Kidney capillary endothelial cell (primary cell): ENCODE data around the gene PAGE4.

ENCODE experiments used
- DNase-seq: peaks from one replicate; pipeline ENCODE4 v3.0.0-alpha.2; 2018; ENCODE audit warnings: low spot score

PAGE4 gene

DNA sequence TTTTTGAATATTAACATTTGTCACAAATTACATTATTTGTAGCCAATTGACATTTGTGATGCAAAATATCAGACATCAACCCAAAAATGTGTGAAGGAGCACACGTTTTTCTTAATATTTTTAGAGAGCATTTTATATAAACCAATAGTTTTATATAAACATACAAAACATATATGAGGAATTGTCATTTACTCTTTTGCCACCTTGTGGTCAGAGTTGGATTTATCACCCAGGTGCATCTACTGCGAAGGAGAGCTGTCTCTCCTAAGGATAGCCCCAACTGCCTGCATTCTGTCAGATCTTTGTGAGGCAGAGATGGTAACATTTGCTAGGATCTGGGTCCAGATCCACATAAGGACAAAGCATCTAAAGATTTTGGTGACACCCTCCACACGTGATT lies 47.6 kb downstream of the PAGE4 start:
- DNase-seq: peak; percentile 17

DNA sequence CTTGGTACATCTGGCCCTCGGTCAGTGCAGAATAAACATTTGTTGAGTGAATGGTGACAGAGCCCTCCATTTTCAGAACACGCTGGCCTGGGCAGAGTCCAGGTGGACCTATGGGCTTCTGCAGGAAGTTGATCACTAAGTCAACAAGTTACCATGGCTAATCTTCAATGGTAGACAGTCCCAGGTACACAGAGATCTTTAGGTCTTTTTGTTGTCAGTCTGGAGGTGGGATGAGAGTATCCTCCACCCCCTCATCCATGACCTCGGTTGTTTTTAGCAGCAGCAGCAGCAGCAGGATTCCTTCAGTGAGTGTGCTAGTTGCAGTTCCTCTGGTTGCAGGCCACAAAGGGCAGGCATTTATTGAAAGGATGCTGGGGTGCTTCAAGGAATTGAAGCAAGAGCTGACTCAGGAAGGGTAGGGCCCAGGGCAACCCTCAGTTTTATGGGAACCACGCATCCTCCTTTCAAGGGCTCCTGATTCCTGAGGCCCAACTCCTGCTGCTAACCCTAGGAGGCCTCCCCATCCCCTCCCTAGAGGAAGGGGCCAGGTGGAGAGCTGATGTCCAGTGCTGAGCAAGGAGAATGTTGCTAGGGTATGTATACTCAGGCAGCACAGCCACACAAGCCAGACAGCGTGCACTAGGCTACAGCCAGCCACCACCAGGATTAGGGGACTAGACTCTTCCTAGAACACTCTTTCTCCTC lies 48.4 kb downstream of the PAGE4 start:
- DNase-seq: no peak

DNA sequence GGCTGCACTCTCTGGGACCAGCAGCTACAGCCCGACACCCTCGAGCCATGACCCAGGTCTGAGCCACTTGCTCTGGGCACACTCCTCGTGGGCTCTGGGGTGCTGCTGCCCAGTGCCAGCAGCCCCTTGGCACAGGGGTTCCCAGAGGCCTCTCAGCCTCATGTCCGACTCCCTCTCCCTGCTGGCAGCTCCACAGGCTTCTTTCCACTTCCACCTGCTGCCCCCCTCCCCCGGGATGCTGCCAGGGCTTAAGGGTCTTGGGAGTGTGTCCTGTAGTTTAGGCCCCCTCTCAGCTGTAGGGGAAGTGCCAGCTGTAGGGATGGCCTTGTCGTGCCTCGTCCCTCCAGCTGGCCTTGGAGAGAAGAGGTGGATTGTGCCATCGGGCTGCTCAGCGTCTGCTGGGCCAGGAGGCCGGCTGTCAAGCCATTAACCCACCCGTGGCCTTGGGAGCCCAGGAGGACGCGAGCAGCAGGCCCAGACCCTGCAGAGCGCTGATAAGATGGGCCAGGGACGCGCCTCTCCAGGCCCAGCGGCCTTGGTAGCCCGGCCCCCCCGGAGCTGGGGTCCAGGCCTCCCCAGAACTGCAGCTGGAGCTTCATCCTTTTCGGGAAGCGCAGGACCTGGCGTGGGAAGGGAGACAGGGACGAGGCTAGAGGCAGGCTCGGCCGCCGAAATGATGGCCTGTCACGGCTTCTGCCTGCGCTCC lies 49.2 kb downstream of the PAGE4 start:
- DNase-seq: no peak

DNA sequence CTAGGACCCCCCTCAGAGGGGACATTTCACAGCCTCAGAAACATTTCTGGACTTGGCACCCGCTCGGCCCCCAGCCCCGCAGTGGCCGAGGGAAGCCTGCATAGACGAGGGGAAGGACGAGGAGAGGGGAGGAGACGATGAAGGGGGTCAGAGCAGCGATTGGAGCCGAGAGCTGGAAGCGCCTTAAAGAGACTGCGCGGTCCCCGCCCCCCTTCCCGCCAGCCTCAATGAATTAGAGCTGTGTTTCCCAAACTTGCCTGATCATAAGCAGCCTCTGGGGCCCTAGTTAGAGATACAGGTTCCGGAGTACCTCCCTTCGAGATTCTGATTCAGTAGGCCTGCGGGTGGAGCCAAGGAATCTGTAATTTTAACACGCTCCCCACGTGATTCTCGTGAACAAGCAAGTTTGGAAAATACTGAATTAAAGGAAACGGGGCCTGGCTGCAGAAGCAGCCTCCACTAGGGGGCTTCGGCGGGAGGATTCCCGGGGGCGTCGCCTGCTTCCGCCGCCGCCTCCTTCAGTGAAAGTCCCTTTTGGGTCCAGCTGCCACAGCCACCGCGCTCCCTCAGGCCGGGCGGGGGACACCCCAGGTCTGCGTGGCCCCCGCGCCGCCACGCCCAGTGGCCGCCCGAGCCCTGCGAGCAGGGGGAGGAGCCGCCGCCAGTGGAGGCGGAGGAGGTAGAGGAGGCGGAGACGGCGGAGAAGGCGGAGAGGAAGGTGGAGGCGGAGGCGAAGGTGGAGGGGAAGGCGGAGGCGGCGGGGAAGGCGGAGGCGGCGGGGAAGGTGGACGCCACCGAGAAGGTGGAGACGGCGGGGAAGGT lies 49.9 kb downstream of the PAGE4 start, which contains the start of gene USP27X:
TSS of gene USP27X (plus strand) at position 651 of the 822 bp plus-strand sequence. CDS start 824 bp downstream, outside the sequence.
- peak; percentile 56 for DNase-seq

- no peak for DNase-seq
Measured at GRCh38 chrX:49879656-49880277, 50.7 kb downstream of the PAGE4 start.

GRCh38 chrX:49880668-49881067 lies 51.6 kb downstream of the PAGE4 start:
- no peak for DNase-seq
